CD4-positive, alpha-beta T cell treated with Interleukin-15 for 4 hours (primary cell): ENCODE data around the gene PBX4.
"Not testable (repeated sequence)": the region's sequence is repeated elsewhere in the genome, so short reads cannot be mapped to it uniquely, and the experiment has no call there.

Source experiments
- DNase-seq: peaks from one replicate; pipeline ENCODE4 v3.0.0-alpha.2; 2020; ENCODE audit warnings: low spot score

PBX4 gene

GRCh38 chr19:19618219-19619051 lies at the start of gene PBX4:
PBX4 (minus strand) TSS chr19:19618687; CDS start chr19:19618629, 58 bp downstream.
- peak; percentile 99 for DNase-seq

GRCh38 chr19:19665420-19665948 lies 47.0 kb upstream of the PBX4 start:
- DNase-seq: not testable (repeated sequence)

- DNase-seq: peak; percentile 97
Observed at GRCh38 chr19:19663256-19664120, 45.0 kb upstream of the PBX4 start, which contains the start of gene ATP13A1. ATP13A1 (minus strand) TSS chr19:19663676; CDS start chr19:19663666, 10 bp downstream.

- no peak for DNase-seq
Observed at GRCh38 chr19:19662871-19663255, 44.4 kb upstream of the PBX4 start.

- DNase-seq: no peak
Observed at GRCh38 chr19:19662344-19662743, 43.9 kb upstream of the PBX4 start.

- DNase-seq: peak; percentile 41
Observed at GRCh38 chr19:19661675-19662251, 43.3 kb upstream of the PBX4 start.

- DNase-seq: no peak
Observed at GRCh38 chr19:19661141-19661674, 42.7 kb upstream of the PBX4 start.

GRCh38 chr19:19659646-19660245 lies 41.3 kb upstream of the PBX4 start:
- no peak for DNase-seq

- no peak for DNase-seq
Observed at GRCh38 chr19:19657397-19657783, 38.9 kb upstream of the PBX4 start.

- no peak for DNase-seq
Observed at GRCh38 chr19:19656451-19657396, 38.2 kb upstream of the PBX4 start.

- DNase-seq: no peak
Observed at GRCh38 chr19:19655641-19656343, 37.3 kb upstream of the PBX4 start.

- DNase-seq: no peak
Observed at GRCh38 chr19:19655051-19655594, 36.6 kb upstream of the PBX4 start.

GRCh38 chr19:19654441-19654840 lies 36.0 kb upstream of the PBX4 start:
- no peak for DNase-seq

GRCh38 chr19:19653597-19654147 lies 35.2 kb upstream of the PBX4 start:
- no peak for DNase-seq

GRCh38 chr19:19652482-19653295 lies 34.2 kb upstream of the PBX4 start:
- DNase-seq: no peak

GRCh38 chr19:19651076-19651475 lies 32.6 kb upstream of the PBX4 start:
- DNase-seq: no peak

- no peak for DNase-seq
Observed at GRCh38 chr19:19650331-19650730, 31.8 kb upstream of the PBX4 start.

- no peak for DNase-seq
Observed at GRCh38 chr19:19649580-19649995, 31.1 kb upstream of the PBX4 start.
